GM12873 (cell line): ENCODE data around the gene OTUD6A.

Source experiments
- TF ChIP-seq, protein P1 (sequence below): IDR thresholded peaks from 2 replicates; pipeline ENCODE4 v1.5.1; 2012; ENCODE audit warnings: low read depth, mild to moderate bottlenecking, moderate library complexity, low read length, control low read depth; ENCODE audit not compliant: insufficient read depth; ENCODE audit errors: missing control alignments

OTUD6A gene

GRCh38 chrX:70026112-70026850 is 36.0 kb upstream of the OTUD6A start:
- TF ChIP-seq, protein P1, sequence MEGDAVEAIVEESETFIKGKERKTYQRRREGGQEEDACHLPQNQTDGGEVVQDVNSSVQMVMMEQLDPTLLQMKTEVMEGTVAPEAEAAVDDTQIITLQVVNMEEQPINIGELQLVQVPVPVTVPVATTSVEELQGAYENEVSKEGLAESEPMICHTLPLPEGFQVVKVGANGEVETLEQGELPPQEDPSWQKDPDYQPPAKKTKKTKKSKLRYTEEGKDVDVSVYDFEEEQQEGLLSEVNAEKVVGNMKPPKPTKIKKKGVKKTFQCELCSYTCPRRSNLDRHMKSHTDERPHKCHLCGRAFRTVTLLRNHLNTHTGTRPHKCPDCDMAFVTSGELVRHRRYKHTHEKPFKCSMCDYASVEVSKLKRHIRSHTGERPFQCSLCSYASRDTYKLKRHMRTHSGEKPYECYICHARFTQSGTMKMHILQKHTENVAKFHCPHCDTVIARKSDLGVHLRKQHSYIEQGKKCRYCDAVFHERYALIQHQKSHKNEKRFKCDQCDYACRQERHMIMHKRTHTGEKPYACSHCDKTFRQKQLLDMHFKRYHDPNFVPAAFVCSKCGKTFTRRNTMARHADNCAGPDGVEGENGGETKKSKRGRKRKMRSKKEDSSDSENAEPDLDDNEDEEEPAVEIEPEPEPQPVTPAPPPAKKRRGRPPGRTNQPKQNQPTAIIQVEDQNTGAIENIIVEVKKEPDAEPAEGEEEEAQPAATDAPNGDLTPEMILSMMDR: no peak

DNA sequence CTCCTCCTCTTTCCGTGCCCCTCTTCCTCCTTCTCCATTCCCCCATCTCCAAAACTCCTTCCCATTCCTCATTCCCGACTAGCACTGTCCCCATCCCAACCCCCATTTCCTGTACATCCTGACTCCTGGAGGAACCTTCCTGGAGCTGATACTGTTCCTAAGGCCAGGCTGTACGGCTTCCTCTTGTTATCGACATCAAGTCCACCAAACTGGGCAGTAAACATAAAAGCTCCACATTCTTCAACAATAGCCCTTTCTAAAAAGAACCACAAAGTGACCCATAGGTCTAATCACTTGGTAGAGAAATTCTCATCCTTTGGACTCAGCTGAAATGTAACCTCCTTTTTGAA is 35.4 kb upstream of the OTUD6A start:
- TF ChIP-seq, protein P1: no peak

DNA sequence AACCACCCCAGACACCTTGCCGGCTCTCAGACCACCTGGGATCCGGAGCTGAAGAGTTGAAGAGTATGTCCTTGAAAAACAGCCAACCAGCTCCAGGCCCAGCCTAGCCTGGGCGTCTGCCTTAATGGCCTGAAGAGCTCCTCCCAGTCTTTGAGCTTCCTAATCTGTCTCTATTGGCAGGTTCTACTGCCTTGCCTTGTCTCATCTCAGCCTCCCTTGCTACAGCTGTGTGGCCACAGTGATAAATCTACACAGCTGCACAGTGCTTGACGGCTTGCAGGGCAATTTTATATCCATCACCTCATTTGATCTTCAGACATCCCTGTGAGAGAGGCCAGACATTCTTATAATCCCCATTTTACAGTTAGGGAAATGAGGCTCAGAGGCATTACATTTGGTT is 32.4 kb upstream of the OTUD6A start:
- TF ChIP-seq, protein P1: no peak

DNA sequence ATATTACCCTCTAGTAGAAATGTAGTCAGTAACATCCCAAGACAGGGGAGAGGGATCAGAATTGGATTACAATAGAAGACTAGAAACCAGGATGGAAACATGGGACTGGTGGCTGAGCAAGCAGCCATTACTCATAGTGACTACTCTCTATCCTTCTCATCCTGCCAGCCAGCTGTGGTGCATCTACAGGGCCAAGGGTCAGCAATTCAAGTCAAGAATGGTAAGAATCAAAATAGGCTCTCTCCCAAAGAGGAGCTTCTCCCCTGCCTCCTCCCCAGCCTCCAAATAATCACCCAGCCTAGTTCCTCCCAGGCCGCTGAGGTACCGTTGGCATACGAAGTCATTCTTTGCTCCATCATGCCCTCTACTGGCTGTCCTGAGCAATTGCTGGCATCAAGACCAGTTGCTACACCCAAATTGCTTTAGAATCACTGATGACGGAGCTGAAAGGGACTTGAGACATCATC is 31.9 kb upstream of the OTUD6A start:
- TF ChIP-seq, protein P1: peak; percentile 93

- TF ChIP-seq, protein P1: no peak
These were observed 29.5 kb upstream of the OTUD6A start for GRCh38 chrX:70032792-70033191.

- TF ChIP-seq, protein P1: peak; percentile 76
These were observed 28.8 kb upstream of the OTUD6A start for GRCh38 chrX:70033348-70034051.

- TF ChIP-seq, protein P1: no peak
These were observed 27.6 kb upstream of the OTUD6A start for GRCh38 chrX:70034646-70035045.
